Activated CD8-positive, alpha-beta memory T cell treated with anti-CD3 and anti-CD28 coated beads, Interleukin-2, amount 50 U/mL, for 24 hours (primary cell): ENCODE results near the gene PABPN1L.

ENCODE experiments used
- DNase-seq: peaks from one replicate; pipeline ENCODE4 v3.0.0-alpha.2; 2020; ENCODE audit errors: extremely low read depth

PABPN1L gene

GRCh38 chr16:88870608-88871348 is 4.3 kb upstream of the PABPN1L start:
- no peak for DNase-seq

GRCh38 chr16:88869673-88869980 is 3.2 kb upstream of the PABPN1L start:
- DNase-seq = no peak

GRCh38 chr16:88868974-88869672 is 2.7 kb upstream of the PABPN1L start:
- DNase-seq = no peak

GRCh38 chr16:88867581-88868246 is 1.3 kb upstream of the PABPN1L start:
- DNase-seq = no peak

GRCh38 chr16:88865742-88866141 is 718 bp downstream of the PABPN1L start:
- no peak for DNase-seq

DNA sequence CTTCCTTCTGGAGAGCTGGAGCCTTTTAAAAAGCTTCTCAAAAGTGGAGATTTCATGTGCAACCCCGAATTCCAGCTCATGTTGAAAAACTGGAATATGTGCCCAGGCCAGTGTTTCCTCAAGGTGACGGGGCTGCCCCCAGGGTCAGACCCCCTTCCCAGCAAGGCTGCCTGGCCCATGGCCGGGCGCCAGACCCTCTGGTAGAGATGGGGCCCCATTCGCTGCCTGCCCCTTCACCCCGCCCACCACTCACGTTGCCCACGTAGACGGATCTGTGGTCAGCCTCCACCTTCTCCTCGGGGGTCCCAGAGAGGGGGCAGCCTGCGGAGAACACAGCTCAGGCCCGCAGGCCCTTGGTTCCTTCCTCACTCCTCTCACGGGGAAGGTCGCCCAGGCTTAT is 1.1 kb downstream of the PABPN1L start:
- DNase-seq = no peak

DNA sequence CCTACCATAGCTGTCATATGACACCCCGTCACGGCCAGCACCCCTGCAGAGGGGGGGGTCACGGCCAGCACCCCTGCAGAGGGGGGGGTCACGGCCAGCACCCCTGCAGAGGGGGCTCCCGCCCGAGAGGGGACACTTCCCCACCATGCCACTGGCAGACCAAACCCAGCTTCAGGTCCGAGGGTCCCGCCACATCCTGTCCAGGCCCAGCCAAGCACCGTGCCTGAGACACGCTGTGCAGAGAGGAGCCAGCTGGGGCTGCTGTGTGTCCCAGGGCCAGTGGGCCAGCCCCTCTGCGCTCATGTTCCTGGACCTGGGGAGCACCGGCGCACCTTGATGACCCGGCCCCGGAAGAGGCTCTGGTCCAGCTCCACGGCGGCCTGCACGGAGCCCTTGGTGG is 1.9 kb downstream of the PABPN1L start:
- no peak for DNase-seq

DNA sequence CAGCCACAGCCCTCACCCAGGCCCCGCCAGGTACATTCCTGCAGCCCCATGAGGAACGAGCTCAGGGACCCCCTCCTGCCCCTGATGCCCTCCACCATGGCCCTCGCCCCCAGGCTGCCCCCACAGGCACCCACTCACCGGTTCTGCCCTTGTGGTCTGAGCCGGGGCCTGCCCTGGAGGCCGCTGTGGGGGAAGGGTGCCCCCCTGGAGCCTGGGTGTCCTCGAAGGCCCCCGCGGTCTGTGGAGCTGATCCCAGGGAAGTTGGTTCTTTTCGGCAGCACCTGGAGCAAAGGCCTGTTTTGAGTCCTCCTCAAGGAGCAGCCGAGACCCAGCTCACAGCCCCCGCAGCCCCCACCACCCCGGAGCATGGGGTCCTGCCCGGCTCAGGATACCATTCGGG is 2.4 kb downstream of the PABPN1L start:
- DNase-seq = no peak

GRCh38 chr16:88863426-88863825 is 3.0 kb downstream of the PABPN1L start:
- DNase-seq = no peak

DNA sequence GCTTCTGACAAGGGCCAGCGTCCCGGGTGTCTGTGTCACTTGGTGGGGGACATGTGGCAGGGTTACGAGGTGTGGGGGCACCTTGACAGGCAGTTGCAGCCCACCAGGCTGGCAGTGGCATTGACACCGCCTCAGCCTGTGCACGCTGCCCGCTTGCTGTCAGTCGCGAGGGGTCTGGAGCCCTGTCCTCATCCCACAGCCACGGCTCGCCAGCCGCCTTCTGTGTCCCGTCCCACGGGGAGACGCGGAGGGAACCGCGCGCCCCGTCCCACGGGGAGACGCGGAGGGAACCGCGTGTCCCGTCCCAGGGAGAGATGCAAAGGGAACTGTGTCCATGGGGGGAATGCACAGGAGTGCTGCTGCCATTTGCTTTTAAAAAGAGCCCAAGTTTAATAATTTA is 3.5 kb downstream of the PABPN1L start:
- no peak for DNase-seq

DNA sequence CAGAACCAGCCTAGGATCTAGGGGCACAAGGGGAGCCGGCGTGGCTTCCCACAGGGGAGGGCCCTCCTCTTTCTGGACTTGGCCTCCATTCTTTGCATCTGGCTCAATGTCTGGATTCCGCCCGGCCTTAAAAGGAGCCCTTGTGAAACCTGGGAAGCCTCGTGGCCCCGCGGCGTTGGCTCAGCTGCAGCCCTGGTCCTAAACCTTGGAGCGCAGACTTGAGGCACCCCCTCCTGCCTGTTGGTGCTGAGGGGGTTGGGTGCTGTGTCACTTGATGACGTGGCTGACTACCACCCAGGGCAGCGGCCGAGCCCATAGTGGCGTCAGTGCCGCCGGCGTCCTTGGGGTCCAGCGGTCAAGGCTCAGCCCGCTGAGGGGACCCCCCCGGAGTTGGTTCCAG is 5.1 kb downstream of the PABPN1L start:
- DNase-seq = no peak

- no peak for DNase-seq
These were observed 6.9 kb downstream of the PABPN1L start for GRCh38 chr16:88859381-88860091.

GRCh38 chr16:88857728-88858339 is 8.6 kb downstream of the PABPN1L start:
- DNase-seq = peak; percentile 31

DNA sequence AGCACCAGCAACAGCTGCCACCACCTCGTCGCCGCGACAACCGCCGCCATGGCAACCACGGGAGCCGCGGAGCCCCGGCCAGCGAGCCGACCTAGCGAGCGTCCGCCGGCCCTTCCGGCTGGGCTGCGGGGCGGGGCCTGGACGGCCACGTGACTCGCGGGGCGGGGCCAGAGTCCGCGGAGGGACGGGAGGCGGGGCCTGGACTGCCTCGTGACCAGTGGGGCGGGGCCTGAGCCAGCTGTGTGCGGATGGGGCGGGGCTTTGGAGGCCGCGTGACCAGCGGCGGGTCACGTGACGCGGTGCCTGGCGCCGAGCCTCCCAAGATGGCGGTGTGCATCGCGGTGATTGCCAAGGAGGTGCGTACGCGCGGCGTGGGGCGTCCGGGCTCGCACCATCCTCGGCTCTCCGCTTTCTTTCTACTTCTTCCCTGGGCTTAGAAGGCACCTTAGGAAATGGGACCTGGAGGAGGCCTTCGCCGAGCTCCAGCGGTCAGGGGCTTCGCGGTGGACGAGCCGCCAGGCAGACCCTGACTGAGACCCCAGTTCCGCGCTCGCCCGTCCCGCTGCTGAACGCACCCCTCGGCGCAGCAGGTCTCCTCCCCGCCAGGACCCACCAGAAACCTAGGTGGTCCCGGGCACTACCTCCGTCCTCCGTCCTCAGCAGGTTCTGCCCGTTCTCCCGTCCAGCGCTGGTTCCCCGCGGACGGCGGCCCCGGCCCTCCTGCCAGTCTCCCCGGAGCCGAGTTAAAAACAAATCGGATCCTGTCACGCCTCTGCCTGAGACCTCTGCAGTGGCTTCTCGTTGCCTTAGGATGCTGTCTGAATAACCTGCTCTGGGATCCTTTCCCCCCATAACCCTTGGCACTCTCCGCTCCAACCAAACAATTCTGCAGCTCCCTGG is 9.4 kb downstream of the PABPN1L start, which contains the start of the genes GALNS and TRAPPC2L:
TSS of gene GALNS (minus strand) at position 120 of the 900 bp plus-strand sequence. CDS start at position 50, 70 bp downstream.
TSS of gene TRAPPC2L (plus strand) at position 300 of the 900 bp plus-strand sequence. CDS start at position 324, 24 bp downstream.
- DNase-seq = peak; percentile 92

DNA sequence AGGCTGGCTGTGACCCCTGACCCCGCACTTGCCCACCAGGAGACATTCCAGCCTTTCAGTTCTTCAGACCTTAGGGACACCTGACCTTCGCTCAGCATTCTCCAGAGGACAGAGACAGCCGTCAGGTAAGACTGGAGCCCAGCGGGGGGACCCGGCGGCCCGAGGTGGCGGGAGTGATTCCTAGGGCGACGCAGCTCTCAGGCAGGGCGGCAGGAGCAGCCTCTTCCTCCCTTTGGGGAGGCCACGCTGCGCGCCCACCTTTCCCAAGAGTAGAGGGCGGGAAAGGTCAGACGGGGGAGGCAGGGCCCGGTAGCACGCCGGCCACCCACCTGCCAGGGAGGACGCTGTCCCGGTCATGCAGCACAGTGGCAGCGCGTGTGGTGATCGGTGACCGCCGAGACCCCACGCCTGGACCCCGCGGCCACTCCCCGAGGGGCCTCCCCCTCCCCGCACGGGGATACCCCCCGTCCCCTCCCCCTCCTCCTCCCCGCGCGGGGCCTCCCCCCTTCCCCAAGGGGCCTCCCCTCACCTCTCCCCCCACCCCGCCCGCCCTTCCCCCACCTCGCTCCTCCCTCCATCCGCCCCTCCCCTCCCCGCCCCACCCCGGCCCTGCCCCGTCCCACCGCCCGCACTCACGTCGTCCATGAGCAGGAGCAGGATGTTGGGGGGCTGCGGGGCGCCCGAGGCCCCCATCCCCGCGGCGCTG is 10.2 kb downstream of the PABPN1L start:
- DNase-seq = no peak

DNA sequence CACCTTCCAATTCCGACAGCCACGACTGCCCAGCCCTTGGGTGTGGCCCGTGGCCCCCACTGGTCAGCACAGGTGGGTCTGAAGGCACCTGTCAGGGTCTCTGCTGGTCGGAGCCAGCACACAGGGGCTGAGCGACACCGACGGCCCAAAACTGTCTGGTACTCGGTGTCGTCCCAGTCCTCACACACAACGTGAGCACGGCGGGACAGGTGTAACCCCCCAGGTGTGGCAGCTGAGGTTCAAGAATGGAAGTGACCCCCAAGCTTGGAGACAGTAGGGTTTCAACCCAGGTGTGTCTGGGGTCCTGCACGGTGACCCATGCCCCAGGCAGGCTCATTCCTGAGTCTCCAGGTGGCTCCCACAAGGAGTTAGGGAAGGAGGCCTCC is 10.7 kb downstream of the PABPN1L start:
- no peak for DNase-seq

- DNase-seq = no peak
These were observed 11.3 kb downstream of the PABPN1L start for GRCh38 chr16:88855176-88855575.

- DNase-seq = no peak
These were observed 12.0 kb downstream of the PABPN1L start for GRCh38 chr16:88854306-88855111.

GRCh38 chr16:88853325-88853941 is 13.0 kb downstream of the PABPN1L start:
- no peak for DNase-seq
